GM08714 (cell line): Measurements from ENCODE around the gene HRH3.

Experiments used
- H3K4me3 ChIP-seq: fragments of 200-500 bp; sonication (Bioruptor generic); 2 replicates; pipeline ENCODE4 v1.5.1; 2014; ENCODE audit warnings: mild to moderate bottlenecking, low read length, inconsistent platforms
- ZNF274 ChIP-seq: IDR thresholded peaks from 2 replicates; pipeline ENCODE4 v1.6.1; 2012; ENCODE audit warnings: mild to moderate bottlenecking, low read depth, low read length

The HRH3 gene

GRCh38 chr20:62197311-62197710, 22.8 kb downstream of the HRH3 start:
- no peak overlapping the region for H3K4me3 ChIP-seq

GRCh38 chr20:62196286-62196685, 23.8 kb downstream of the HRH3 start:
- no peak for TF ChIP-seq ZNF274

More at GRCh38 chr20:62197311-62197710, 22.8 kb downstream of the HRH3 start:
- no peak for TF ChIP-seq ZNF274

GRCh38 chr20:62195736-62196135, 24.3 kb downstream of the HRH3 start:
- TF ChIP-seq ZNF274 = no peak
- H3K4me3 ChIP-seq = no peak overlapping the region

More at GRCh38 chr20:62196286-62196685, 23.8 kb downstream of the HRH3 start:
- H3K4me3 ChIP-seq = no peak overlapping the region

GRCh38 chr20:62195075-62195405, 25.0 kb downstream of the HRH3 start:
- TF ChIP-seq ZNF274 = no peak
- no peak overlapping the region for H3K4me3 ChIP-seq

GRCh38 chr20:62193079-62194025, 26.7 kb downstream of the HRH3 start:
- no peak overlapping the region for H3K4me3 ChIP-seq
- TF ChIP-seq ZNF274 = no peak

- no peak for TF ChIP-seq ZNF274
- no peak overlapping the region for H3K4me3 ChIP-seq
Measured at GRCh38 chr20:62192635-62193034, 27.4 kb downstream of the HRH3 start.

- H3K4me3 ChIP-seq = no peak overlapping the region
- no peak for TF ChIP-seq ZNF274
Measured at GRCh38 chr20:62191781-62192559, 28.1 kb downstream of the HRH3 start.

GRCh38 chr20:62190639-62191411, 29.3 kb downstream of the HRH3 start:
- no peak for TF ChIP-seq ZNF274
- H3K4me3 ChIP-seq = no peak overlapping the region

- no peak for TF ChIP-seq ZNF274
- H3K4me3 ChIP-seq = no peak overlapping the region
Measured at GRCh38 chr20:62186887-62187866, 32.9 kb downstream of the HRH3 start.

GRCh38 chr20:62186096-62186426, 34.0 kb downstream of the HRH3 start:
- H3K4me3 ChIP-seq = no peak overlapping the region
- no peak for TF ChIP-seq ZNF274

- peak overlapping the region; percentile 98 for H3K4me3 ChIP-seq
- TF ChIP-seq ZNF274 = no peak
Measured at GRCh38 chr20:62183426-62184142, 36.5 kb downstream of the HRH3 start.
